Stimulated activated CD8-positive, alpha-beta memory T cell treated with anti-CD3 and anti-CD28 coated beads, Interleukin-4, amount 100 ng/mL, for 24 hours (primary cell): ENCODE results near the gene FADS1.
A peak's percentile ranks its signal among the peaks of the same experiment; 100 is the strongest.

ENCODE experiments used
- DNase-seq: peaks from one replicate; pipeline ENCODE4 v3.0.0-alpha.2; 2020; ENCODE audit warnings: low read depth

The FADS1 gene

DNA sequence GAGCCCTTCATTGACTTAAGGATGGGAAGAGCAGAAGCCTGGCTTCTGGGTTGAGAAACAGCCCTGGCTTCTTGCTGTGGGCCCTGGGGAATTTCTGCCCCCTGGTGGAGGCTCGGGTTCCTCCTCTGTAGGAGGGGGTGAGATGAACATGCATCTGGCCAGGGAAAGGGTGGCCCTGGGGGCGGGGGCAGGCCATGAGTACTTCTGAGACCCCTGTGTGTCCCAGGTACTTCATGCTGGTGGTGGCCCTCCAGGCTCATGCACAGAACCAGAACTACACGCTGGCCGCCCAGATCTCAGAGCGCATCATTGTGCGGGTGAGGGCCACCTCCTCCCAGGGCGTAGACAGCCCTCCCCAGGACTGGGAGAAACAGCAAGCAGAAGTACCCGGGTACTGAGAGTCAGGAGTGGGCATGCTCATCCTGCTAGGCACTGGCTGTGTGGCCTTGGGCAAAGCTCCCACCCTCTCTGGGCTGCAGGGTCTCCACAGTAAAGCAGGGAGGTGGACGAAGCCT lies 40.2 kb downstream of the FADS1 start:
- DNase-seq: peak; percentile 54

DNA sequence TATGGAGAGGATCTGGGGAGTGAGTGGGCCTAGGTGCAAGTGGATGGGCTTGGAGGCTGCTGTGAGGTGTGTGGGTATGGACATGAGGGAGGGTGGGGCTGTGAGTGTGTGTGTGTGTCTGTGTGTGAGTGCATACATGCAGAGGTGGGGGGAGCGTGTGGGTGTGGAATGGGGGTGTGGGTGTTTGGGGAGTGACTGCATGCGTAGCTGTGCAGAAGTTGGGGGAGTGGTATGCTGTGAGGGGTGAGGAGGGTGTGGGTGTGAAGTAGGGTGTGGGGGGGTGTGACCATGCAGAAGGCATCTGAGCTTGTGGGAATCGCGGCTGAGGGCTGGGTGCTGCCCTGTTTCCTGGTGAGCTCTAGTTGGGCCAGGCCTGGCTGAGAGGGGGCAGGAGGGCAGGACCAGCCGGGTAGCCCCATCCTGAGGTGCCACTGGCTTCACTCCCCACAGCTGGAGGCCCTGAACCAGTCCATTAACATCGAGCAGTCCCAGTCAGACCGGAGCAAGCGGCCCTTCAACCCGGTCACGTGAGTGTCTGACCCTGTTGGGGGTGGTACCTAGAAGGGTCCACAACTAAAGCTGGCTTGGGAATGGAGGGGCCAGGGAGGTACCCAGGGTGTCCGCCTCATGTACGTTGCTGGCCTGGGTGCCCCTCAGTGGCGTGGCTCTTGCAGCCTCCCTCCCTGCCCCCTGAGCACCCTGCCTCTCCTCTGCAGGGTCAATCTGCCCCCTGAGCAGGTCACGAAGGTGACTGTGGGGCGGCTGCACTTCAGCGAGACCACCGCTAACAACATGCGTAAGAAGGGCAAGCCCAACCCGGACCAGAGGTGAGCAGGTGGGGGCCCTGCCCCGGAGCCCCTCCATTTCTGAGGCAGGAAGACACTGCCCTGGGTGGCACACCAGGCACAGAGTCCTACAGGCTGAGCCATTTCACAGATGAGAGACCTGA lies 40.9 kb downstream of the FADS1 start:
- no peak for DNase-seq

- DNase-seq: no peak
Observed at GRCh38 chr11:61775106-61775505, 41.7 kb downstream of the FADS1 start.

GRCh38 chr11:61774411-61774810 lies 42.4 kb downstream of the FADS1 start:
- no peak for DNase-seq

DNA sequence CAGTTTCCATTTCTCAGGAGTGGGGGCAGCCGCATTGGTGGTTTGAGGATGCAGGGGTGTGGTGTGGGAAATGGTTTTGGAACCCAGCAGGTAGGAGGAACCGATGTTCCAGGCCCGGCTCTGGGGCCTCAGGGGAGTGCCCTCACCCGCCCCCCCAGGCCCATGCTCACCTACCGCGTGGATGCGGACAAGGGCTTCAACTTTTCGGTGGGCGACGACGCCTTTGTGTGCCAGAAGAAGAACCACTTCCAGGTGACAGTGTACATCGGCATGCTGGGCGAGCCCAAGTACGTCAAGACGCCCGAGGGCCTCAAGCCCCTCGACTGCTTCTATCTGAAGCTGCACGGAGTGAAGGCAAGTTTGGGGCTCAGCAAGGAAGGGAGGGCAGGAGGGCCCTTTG lies 43.0 kb downstream of the FADS1 start:
- no peak for DNase-seq

DNA sequence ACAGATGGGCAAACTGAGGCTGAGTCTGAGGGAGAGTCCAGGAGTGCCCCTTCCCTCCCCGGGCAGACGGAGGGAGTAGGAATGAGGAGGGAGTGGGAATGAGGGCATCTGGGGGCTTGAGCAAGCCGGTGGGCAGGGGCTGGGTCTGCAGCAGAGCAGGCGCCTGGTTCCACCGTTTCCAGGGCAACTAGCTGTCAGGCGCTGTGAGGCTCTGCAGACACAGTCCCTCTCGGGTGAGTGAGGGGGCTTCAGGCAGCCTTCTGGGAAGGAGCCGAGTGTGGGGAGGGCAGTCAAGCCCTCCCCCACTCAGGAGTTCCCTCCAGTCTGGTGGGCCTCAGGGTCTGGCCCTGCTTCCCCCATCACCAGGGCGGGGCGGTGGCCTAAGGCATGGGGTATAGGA lies 43.4 kb downstream of the FADS1 start:
- DNase-seq: no peak

DNA sequence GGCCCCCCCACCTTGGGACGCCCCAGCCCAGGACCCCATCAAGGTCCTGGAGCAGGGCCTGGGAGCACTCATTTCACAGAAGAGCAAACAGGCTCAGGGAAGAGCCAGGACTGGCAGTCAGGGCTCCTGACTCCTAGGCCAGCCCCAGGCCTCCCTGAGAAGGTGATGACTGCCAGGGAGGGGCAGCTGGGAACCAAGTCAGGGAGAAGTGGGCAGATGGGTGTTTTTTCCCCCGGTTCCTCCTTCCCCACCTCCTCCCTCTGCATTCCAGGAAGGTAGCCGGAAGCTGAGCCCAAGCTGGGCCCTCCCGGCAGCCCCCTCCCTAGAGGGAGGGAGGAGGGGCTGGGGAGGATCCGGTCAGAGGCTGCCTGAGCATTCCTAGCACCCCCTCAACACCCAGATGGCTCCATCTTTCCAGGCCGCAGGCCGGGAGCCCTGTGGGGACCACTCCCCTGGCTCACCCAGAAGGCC lies 44.8 kb downstream of the FADS1 start:
- no peak for DNase-seq

DNA sequence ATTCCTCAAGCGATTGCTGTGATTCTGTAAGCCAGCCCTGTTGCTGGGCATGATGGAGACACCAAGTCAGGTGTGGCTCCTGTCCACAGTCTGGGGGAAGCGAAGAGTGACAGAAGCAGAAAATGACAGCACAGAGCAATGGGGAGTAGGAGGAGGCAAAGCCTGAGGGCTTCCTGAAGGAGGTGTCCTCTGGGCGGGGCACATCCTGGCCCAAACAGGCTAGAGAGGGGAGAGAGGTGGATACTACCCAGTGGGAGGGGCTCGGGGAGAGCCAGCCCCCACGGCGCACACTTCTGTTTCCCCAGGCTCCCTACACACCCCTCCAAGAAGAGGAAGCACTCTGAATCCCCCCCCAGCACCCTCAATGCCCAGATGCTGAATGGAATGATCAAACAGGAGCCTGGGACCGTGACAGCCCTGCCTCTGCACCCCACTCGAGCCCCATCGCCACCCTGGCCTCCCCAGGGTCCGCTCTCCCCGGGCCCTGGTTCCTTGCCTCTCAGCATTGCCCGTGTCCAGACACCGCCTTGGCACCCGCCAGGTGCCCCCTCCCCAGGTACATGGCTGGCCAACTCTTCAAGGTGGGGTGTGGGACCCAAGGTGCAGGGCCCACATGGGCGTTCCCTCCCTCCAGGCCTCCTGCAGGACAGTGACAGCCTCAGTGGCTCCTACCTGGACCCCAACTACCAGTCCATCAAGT lies 45.5 kb downstream of the FADS1 start:
- no peak for DNase-seq

DNA sequence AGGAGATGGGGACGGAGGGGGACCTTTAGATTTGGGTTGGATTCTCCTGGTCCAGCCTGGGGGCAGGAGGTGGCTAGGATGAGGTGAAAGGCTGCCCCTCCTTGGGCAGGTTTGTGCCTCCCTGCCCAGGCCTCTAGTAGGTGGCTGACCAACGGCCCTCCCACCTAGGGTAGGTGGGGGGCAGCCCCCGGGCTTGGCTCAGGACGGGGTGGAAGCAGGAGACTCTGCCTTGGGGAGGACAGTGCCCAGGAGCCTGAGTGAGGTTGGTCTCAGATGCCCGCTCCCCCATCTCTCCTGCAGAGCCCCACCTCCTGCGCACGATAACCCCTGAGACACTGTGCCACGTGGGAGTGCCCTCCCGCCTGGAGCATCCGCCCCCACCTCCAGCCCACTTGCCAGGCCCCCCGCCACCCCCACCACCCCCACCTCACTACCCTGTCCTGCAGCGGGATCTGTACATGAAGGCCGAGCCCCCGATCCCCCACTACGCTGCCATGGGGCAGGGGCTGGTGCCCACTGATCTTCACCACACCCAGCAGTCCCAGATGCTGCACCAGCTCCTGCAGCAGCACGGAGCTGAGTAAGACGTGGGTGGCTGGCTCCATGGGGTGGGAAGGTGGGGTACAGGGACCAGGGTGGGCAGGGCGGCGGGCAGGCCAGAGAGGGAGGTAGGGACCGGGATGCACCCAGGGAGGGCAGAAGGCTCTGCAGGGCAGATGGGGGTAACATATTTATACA lies 46.7 kb downstream of the FADS1 start:
- DNase-seq: no peak

- DNase-seq: no peak
Observed at GRCh38 chr11:61769169-61769920, 47.5 kb downstream of the FADS1 start.

- no peak for DNase-seq
Observed at GRCh38 chr11:61768376-61769076, 48.3 kb downstream of the FADS1 start.

DNA sequence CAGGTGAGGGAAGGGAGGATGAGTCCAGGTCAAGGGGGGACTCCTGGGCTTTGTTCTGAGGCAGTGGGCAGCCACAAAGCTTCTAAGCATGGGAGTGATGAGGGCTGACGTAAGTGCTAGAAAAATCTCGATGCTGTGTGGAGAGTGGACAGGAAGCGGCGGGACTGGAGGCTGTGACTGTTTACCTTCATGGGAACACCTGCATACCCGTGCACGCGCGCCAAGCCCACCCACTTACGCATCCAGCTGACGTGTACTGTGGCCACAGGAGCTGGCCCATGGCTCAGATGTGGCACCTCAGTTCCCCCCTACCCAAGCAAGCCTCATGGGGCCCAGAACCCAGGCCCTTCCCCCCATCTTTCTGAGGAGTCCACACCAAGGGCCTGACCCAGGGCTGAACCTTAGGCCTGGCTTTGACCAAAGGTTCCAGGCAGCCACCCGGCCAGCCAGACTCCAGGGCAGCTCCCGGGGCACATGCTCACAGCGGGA lies 50.4 kb downstream of the FADS1 start:
- no peak for DNase-seq

- DNase-seq: no peak
Observed at GRCh38 chr11:61765550-61766253, 51.1 kb downstream of the FADS1 start.

GRCh38 chr11:61764606-61765260 lies 52.1 kb downstream of the FADS1 start:
- DNase-seq: no peak

- no peak for DNase-seq
Observed at GRCh38 chr11:61763930-61764605, 52.7 kb downstream of the FADS1 start.

GRCh38 chr11:61762798-61763197 lies 54.0 kb downstream of the FADS1 start:
- no peak for DNase-seq

DNA sequence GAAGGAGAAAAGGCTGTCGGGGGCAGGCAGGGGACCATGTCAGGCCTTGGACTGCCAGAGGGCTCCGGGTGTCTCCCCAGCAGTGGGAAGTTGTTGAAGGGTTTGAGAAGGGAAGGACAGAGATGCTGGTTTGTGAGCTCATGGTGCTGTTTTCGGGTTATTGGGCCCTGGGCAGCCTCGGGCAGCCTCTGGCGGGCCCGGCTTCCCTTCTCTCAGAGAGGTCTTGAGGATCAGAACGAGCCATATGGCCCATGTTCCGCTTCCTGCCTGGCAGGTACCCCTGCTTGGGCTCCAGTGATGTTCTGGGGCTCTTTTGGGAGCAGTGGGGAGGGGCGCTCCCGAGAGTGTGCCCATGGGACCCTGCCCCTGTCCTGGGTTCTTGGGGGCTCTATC lies 54.6 kb downstream of the FADS1 start:
- DNase-seq: no peak

- no peak for DNase-seq
Observed at GRCh38 chr11:61761440-61762222, 55.2 kb downstream of the FADS1 start.
